BLaER1 (cell line): ENCODE results near the gene TIMM50.

Experiments
- H3K27ac ChIP-seq: shearing (Covaris generic); formaldehyde crosslinking; 2 replicates; pipeline ENCODE4 v1.8.1; 2022
- H3K27me3 ChIP-seq: shearing (Covaris generic); formaldehyde crosslinking; 2 replicates; pipeline ENCODE4 v1.8.1; 2022
- H3K36me3 ChIP-seq: shearing (Covaris generic); formaldehyde crosslinking; 2 replicates; pipeline ENCODE4 v1.8.1; 2022
- H3K4me1 ChIP-seq: shearing (Covaris generic); formaldehyde crosslinking; 2 replicates; pipeline ENCODE4 v1.8.1; 2022
- H3K4me2 ChIP-seq: shearing (Covaris generic); formaldehyde crosslinking; 2 replicates; pipeline ENCODE4 v1.8.1; 2022
- H3K4me3 ChIP-seq: shearing (Covaris generic); formaldehyde crosslinking; 2 replicates; pipeline ENCODE4 v1.8.1; 2022
- H3K9ac ChIP-seq: shearing (Covaris generic); formaldehyde crosslinking; 2 replicates; pipeline ENCODE4 v1.8.1; 2022
- H3K9me3 ChIP-seq: shearing (Covaris generic); formaldehyde crosslinking; 2 replicates; pipeline ENCODE4 v1.8.1; 2022
- H4K20me1 ChIP-seq: shearing (Covaris generic); formaldehyde crosslinking; 2 replicates; pipeline ENCODE4 v1.8.1; 2022
- Cebpa-rat ChIP-seq: shearing (Covaris generic); IDR thresholded peaks from 2 replicates; pipeline ENCODE4 v1.8.1; 2022

The TIMM50 gene

DNA sequence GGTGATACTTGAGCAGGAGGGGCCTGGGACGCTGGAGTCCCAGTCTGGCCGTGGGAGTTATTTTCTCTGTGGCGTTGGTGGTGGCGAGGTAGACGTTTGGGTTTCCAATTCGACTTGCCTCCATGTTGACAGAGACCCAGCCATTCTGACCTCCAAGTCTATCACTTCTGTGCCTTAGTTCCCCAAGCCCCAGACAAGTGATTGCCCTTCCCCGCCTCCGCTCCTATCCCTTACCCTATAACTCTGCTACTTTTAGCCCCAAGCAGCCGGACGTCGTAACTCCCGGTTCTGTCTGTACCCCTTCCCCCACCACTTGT, 549 bp downstream of the TIMM50 start:
- Histone ChIP-seq H3K4me2 (peak overlapping the region; percentile 95), H3K9me3 (no peaks in the 10 kb centered on the region), H3K36me3 (peaks cover 54% of the 10 kb centered on the region), H3K27ac (peak overlapping the region; percentile 91), H3K4me3 (peak overlapping the region; percentile 91), H3K9ac (peak overlapping the region; percentile 93), H4K20me1 (peaks cover 19% of the 10 kb centered on the region), H3K4me1 (peaks cover 21% of the 10 kb centered on the region), H3K27me3 (no peaks in the 10 kb centered on the region)
- TF ChIP-seq Cebpa-rat = no peak

DNA sequence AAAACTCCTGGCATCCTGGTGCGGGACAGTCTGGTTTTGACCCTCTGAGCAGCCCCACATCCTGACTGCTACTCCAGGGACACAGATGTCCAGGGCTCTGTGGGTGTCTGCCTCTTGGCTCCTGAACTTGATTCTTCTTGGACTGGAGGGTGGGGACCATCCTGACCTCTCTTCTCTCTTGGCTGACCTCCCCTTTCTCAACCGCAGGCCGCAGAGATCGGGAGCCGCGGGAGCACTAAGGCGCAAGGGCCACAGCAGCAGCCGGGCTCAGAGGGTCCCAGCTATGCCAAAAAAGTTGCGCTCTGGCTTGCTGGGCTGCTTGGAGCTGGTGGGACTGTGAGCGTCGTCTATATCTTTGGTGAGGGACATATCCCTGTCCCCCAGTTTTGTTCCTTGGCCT, 1.0 kb downstream of the TIMM50 start:
- Histone ChIP-seq H3K9me3 (no peaks in the 10 kb centered on the region), H3K27ac (peak overlapping the region; percentile 91), H3K9ac (peak overlapping the region; percentile 93), H3K36me3 (peaks cover 54% of the 10 kb centered on the region), H3K4me1 (peaks cover 21% of the 10 kb centered on the region), H3K4me3 (peak overlapping the region; percentile 91), H3K4me2 (peak overlapping the region; percentile 95), H3K27me3 (no peaks in the 10 kb centered on the region), H4K20me1 (peaks cover 19% of the 10 kb centered on the region)
- no peak for TF ChIP-seq Cebpa-rat

DNA sequence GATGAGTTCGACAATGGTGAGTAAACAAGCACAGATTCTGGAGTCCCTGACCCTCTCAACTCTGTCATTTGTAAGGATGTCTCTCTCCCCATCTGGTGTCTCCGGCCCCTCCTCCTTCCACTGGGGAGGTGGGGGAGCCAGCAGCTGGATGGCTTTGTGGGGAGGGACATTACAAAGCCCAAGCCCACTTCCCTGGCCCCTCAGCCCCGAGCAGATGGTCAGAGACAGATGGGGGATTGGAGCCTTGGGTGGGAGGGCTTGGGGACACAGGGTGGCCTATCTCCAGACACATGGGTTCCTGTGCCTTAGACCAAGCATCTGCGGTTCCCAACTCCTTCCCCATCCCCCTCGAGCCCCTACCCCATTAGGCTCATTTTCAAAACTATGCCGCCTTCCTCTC, 2.5 kb downstream of the TIMM50 start:
- Histone ChIP-seq H3K4me1 (peaks cover 21% of the 10 kb centered on the region), H3K27ac (no peak overlapping the region), H3K36me3 (peaks cover 55% of the 10 kb centered on the region), H3K27me3 (no peaks in the 10 kb centered on the region), H3K9me3 (no peaks in the 10 kb centered on the region), H3K4me2 (no peak overlapping the region), H3K9ac (no peak overlapping the region), H3K4me3 (no peak overlapping the region), H4K20me1 (peaks cover 19% of the 10 kb centered on the region)
- no peak for TF ChIP-seq Cebpa-rat

GRCh38 chr19:39489756-39490155, 9.1 kb downstream of the TIMM50 start:
- peaks cover 78% of the 10 kb centered on the region for H3K36me3 ChIP-seq
- no peak for TF ChIP-seq Cebpa-rat
- H3K27me3 ChIP-seq = no peaks in the 10 kb centered on the region
- H4K20me1 ChIP-seq = no peaks in the 10 kb centered on the region
- no peak overlapping the region for H3K4me3 ChIP-seq
- no peak overlapping the region for H3K4me2 ChIP-seq
- no peak overlapping the region for H3K27ac ChIP-seq
- peaks cover 6% of the 10 kb centered on the region for H3K4me1 ChIP-seq
- no peak overlapping the region for H3K9ac ChIP-seq
- no peaks in the 10 kb centered on the region for H3K9me3 ChIP-seq

DNA sequence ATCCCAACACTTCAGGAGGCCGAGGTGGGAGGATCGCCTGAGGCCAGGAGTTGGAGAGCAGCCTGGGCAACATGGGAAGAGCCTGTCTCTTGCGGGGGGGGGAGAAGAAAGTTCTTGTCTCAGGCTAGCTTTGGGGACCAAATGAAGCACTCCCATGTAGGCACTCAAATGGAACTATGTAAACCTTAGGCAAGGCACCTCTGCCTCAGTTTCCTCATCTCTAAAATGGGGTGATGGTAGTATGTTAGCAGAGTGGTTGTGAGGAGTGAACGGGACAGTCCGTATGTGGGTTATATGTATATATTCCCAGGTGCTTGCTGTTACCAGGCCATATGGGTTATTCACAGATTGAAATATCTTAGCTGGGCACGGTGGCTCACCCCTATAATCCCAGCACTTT, 11.6 kb downstream of the TIMM50 start:
- H3K9ac ChIP-seq = no peak overlapping the region
- peaks cover 15% of the 10 kb centered on the region for H3K4me1 ChIP-seq
- no peak overlapping the region for H3K4me2 ChIP-seq
- no peak overlapping the region for H3K27ac ChIP-seq
- no peak for TF ChIP-seq Cebpa-rat
- H3K4me3 ChIP-seq = no peak overlapping the region
- H3K27me3 ChIP-seq = no peaks in the 10 kb centered on the region
- peaks cover 53% of the 10 kb centered on the region for H3K36me3 ChIP-seq
- H3K9me3 ChIP-seq = no peaks in the 10 kb centered on the region
- no peaks in the 10 kb centered on the region for H4K20me1 ChIP-seq

DNA sequence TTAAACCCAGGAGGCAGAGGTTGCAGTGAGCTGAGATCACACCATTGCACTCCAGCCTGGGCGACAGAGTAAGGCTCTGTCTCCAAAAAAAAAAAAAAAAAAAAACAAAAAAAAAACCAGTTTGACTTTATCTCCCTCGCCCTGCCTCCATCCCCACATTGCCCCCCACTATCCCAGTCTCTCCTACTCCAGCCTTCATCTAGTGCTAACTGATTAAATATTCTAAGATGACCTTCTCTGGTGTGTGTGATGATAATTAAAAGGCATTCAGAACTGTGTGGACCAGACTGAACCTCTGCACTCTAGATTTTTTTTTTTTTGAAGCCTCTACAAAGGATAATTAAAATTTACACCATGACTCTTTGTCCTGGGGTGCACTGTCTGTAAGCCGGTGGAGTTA, 12.2 kb downstream of the TIMM50 start:
- Histone ChIP-seq H3K9me3 (no peaks in the 10 kb centered on the region), H3K4me2 (no peak overlapping the region), H3K27me3 (no peaks in the 10 kb centered on the region), H3K9ac (no peak overlapping the region), H3K36me3 (peaks cover 47% of the 10 kb centered on the region), H3K4me3 (no peak overlapping the region), H3K27ac (no peak overlapping the region), H4K20me1 (no peaks in the 10 kb centered on the region), H3K4me1 (peaks cover 21% of the 10 kb centered on the region)
- no peak for TF ChIP-seq Cebpa-rat

DNA sequence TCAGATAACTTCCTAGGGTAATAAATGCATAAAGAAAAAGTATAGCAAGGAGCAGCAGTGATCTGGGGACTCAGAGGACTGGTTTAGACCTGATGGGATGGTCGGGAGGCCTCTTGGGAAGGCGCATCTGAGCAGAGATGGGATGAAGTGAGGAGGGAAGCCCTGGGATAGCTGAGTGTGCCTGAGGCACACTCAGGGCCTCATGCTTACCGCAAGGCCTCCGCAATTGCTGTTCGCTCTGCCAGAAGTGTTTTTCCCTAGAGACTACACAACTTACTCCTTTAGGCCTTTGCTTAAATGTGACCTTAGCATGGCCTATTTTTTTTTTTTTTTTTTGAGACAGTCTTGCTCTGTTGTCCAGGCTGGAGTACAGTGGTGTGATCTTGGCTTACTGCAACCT, 14.0 kb downstream of the TIMM50 start:
- peaks cover 30% of the 10 kb centered on the region for H3K4me1 ChIP-seq
- H3K9me3 ChIP-seq = no peaks in the 10 kb centered on the region
- H3K36me3 ChIP-seq = peaks cover 29% of the 10 kb centered on the region
- H3K4me3 ChIP-seq = no peak overlapping the region
- H3K4me2 ChIP-seq = no peak overlapping the region
- no peak overlapping the region for H3K9ac ChIP-seq
- H4K20me1 ChIP-seq = no peaks in the 10 kb centered on the region
- TF ChIP-seq Cebpa-rat = no peak
- H3K27me3 ChIP-seq = 0 out of 2 replicates have a peak, but pooled peaks cover 1% of the 10 kb centered on the region
- H3K27ac ChIP-seq = peak overlapping the region; percentile 21

GRCh38 chr19:39496063-39496462, 15.4 kb downstream of the TIMM50 start:
- peaks cover 38% of the 10 kb centered on the region for H3K4me1 ChIP-seq
- H3K27ac ChIP-seq = peak overlapping the region; percentile 5; the same call in 1 of the 2 replicates
- H3K36me3 ChIP-seq = peaks cover 16% of the 10 kb centered on the region
- no peak for TF ChIP-seq Cebpa-rat
- H3K27me3 ChIP-seq = 0 out of 2 replicates have a peak, but pooled peaks cover 5% of the 10 kb centered on the region
- H3K4me3 ChIP-seq = no peak overlapping the region
- H4K20me1 ChIP-seq = no peaks in the 10 kb centered on the region
- H3K4me2 ChIP-seq = no peak overlapping the region
- 0 out of 2 replicates have a peak overlapping the region, but pooled peaks have one; percentile 1 for H3K9ac ChIP-seq
- H3K9me3 ChIP-seq = no peaks in the 10 kb centered on the region

DNA sequence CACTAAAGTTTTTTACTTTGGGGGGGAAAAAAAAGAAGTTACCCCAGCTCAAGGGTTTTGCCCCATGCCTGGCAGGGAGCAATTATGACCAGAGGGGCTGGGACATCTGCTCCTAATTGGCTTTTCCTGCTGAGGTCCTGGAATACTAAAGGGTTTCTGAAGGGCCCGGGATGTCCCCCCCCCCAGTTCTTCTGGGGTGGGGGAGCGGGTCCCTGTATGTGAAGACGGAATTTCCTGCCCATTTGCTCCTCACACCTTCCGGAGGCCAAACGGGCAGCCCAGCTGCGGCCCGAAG, 17.0 kb downstream of the TIMM50 start:
- Histone ChIP-seq H3K4me3 (peak overlapping the region; percentile 86), H3K9me3 (no peaks in the 10 kb centered on the region), H3K9ac (peak overlapping the region; percentile 76), H3K4me1 (peaks cover 38% of the 10 kb centered on the region), H3K36me3 (0 out of 2 replicates have a peak, but pooled peaks cover 7% of the 10 kb centered on the region), H3K27ac (peak overlapping the region; percentile 75), H4K20me1 (no peaks in the 10 kb centered on the region), H3K4me2 (peak overlapping the region; percentile 98), H3K27me3 (0 out of 2 replicates have a peak, but pooled peaks cover 5% of the 10 kb centered on the region)
- TF ChIP-seq Cebpa-rat = no peak

DNA sequence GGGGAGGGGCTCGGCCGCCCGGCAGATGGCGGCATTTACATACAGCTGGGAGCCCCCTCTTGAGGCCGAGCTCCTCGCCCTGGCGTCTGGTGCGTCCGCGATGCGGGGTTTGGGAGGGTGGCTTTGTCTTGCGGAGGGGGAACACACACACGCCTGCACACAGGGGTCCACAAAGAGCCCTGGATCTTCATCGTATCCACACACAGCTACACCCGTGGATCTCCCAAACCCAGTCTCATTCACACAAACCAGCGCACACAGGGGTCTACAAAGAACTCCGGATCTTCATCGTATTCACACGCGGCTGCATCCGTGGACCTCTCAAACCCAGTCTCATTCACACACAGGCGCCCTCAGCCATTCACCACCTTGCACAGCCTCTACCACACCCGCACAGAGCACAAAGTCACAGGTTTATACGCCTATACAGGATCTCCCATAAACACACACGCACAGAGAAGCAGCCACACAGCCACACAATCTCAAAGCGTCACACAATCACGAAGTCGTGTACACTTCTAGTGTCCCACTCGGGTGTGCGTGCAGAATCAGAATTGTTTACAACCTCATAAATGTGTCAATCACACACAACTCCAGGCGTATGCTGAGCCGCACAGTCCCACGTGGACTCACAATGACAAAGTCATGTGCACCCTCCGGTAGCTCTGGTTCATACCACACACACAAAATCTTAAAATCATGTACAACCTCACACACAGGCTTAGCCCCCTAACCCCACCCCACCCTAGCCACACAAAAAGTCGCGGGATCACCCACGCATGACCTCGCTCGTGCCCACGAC, 17.6 kb downstream of the TIMM50 start:
- no peaks in the 10 kb centered on the region for H3K9me3 ChIP-seq
- H3K27me3 ChIP-seq = 0 out of 2 replicates have a peak, but pooled peaks cover 5% of the 10 kb centered on the region
- H3K27ac ChIP-seq = peak overlapping the region; percentile 75
- H3K4me2 ChIP-seq = peak overlapping the region; percentile 98
- H3K9ac ChIP-seq = peak overlapping the region; percentile 76
- peak overlapping the region; percentile 86 for H3K4me3 ChIP-seq
- H3K4me1 ChIP-seq = peaks cover 38% of the 10 kb centered on the region
- H3K36me3 ChIP-seq = 0 out of 2 replicates have a peak, but pooled peaks cover 7% of the 10 kb centered on the region
- no peak for TF ChIP-seq Cebpa-rat
- H4K20me1 ChIP-seq = no peaks in the 10 kb centered on the region
